ENCODE measurements around the gene TTN. TPM values are rescaled to one million over a fixed set of nuclear protein-coding genes. Genes with fewer than 3 reads are reported as not detected.

Gene TTN
- total RNA-seq, 1 donor from 2014 or later, result not detected

DNA sequence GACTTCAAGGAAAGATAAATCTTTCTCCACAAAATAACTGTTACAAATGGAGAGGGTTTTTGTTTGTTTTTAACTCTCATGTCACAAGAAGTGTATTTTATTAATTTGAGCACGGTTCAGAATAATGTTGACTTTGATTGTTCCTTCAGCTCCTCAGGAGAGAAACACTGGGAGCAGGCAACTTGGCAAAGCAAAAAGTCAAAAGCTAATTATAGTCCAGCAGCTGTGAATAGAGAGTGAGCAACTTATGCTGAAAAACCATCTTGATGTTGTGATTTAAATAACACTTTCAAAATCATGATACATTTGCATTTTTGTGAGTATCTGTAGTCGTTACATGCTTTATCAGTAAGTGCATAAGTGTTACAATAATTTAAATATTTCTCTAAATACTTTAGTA is 37.5 kb upstream of the TTN start:
- H3K27me3 Mint-ChIP-seq (ENCODE audit: low read depth), result peaks cover 21% of the 10 kb centered on the region
- H3K9me3 Mint-ChIP-seq (ENCODE audit: low read depth), result peaks cover 8% of the 10 kb centered on the region
- no peaks in the 10 kb centered on the region for H3K4me1 Mint-ChIP-seq (ENCODE audit: low read depth)
- H3K4me3 Mint-ChIP-seq (ENCODE audit: unreplicated experiment), result no peak overlapping the region
- TF ChIP-seq, protein P1, sequence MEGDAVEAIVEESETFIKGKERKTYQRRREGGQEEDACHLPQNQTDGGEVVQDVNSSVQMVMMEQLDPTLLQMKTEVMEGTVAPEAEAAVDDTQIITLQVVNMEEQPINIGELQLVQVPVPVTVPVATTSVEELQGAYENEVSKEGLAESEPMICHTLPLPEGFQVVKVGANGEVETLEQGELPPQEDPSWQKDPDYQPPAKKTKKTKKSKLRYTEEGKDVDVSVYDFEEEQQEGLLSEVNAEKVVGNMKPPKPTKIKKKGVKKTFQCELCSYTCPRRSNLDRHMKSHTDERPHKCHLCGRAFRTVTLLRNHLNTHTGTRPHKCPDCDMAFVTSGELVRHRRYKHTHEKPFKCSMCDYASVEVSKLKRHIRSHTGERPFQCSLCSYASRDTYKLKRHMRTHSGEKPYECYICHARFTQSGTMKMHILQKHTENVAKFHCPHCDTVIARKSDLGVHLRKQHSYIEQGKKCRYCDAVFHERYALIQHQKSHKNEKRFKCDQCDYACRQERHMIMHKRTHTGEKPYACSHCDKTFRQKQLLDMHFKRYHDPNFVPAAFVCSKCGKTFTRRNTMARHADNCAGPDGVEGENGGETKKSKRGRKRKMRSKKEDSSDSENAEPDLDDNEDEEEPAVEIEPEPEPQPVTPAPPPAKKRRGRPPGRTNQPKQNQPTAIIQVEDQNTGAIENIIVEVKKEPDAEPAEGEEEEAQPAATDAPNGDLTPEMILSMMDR (IDR thresholded peaks at IDR 0.05), result no peak
- no peaks in the 10 kb centered on the region for H3K36me3 Mint-ChIP-seq (ENCODE audit: low read depth)
- no peak overlapping the region for H3K27ac Mint-ChIP-seq (ENCODE audit: unreplicated experiment)
- DNase-seq (ENCODE audit: low spot score), result no peak

DNA sequence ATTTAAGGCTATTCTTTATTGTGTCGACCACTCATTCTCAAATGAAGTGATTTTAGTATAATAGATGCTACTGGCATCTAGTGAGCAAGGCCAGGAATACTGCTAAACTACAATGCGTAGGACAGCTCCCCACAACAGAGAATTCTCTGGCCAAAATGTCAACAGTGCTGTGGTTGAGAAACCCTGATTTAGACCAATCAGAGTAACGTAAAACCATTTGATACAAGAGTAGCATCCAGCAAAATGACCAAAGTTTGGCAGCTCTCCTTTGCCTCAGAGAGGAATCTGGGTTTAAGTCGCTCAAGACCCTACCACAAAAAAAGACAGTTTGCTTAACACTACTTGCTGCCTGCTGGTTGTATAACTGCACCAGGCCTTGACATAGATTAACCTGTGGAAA is 37.0 kb upstream of the TTN start:
- peaks cover 22% of the 10 kb centered on the region for H3K27me3 Mint-ChIP-seq (ENCODE audit: low read depth)
- no peaks in the 10 kb centered on the region for H3K36me3 Mint-ChIP-seq (ENCODE audit: low read depth)
- TF ChIP-seq, protein P1 (IDR thresholded peaks at IDR 0.05), result no peak
- H3K4me3 Mint-ChIP-seq (ENCODE audit: unreplicated experiment), result no peak overlapping the region
- no peak for DNase-seq (ENCODE audit: low spot score)
- peaks cover 8% of the 10 kb centered on the region for H3K9me3 Mint-ChIP-seq (ENCODE audit: low read depth)
- no peaks in the 10 kb centered on the region for H3K4me1 Mint-ChIP-seq (ENCODE audit: low read depth)
- no peak overlapping the region for H3K27ac Mint-ChIP-seq (ENCODE audit: unreplicated experiment)

DNA sequence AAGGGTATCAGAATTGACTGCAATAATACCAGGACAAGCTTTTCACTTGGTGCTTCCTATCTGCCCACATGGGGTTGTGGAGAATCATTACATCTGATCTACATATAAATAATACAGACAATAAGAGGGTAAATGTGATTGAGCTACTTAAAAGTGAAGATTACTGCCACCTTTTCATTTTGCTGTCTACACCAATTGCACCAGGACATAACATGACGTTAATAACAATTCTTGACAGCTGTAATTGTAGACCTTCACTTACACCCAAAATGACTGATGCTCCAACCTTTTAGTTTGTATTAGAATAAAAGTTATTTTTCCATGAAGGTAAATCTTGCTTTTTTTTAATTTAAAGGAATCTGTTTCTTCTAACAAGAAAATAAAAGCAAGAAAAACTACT is 36.5 kb upstream of the TTN start:
- no peak overlapping the region for H3K4me3 Mint-ChIP-seq (ENCODE audit: unreplicated experiment)
- peaks cover 22% of the 10 kb centered on the region for H3K27me3 Mint-ChIP-seq (ENCODE audit: low read depth)
- peaks cover 8% of the 10 kb centered on the region for H3K9me3 Mint-ChIP-seq (ENCODE audit: low read depth)
- no peak for DNase-seq (ENCODE audit: low spot score)
- H3K36me3 Mint-ChIP-seq (ENCODE audit: low read depth), result no peaks in the 10 kb centered on the region
- H3K4me1 Mint-ChIP-seq (ENCODE audit: low read depth), result no peaks in the 10 kb centered on the region
- TF ChIP-seq, protein P1 (IDR thresholded peaks at IDR 0.05), result no peak
- H3K27ac Mint-ChIP-seq (ENCODE audit: unreplicated experiment), result no peak overlapping the region

DNA sequence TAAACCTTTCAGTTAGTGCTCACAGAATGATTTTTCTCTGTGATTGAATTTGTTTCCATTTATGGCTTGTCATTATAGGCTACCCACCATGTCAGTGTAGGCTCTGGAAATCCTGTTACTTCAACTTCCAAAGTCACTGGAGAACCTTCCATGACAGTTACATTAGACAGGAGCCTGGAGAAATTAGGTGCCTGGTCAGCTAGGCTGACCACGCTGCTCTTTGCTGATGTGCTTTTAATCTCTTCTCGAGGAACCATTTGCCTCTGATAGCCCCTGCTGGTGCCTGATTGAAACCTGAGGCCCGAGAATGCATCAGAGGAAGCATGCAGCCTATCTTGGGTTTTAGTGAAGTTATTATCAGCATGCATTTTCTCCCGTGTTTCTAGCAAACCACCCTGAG is 29.6 kb upstream of the TTN start:
- H3K9me3 Mint-ChIP-seq (ENCODE audit: low read depth), result no peaks in the 10 kb centered on the region
- TF ChIP-seq, protein P1 (IDR thresholded peaks at IDR 0.05), result no peak
- no peak overlapping the region for H3K4me3 Mint-ChIP-seq (ENCODE audit: unreplicated experiment)
- no peaks in the 10 kb centered on the region for H3K36me3 Mint-ChIP-seq (ENCODE audit: low read depth)
- H3K4me1 Mint-ChIP-seq (ENCODE audit: low read depth), result no peaks in the 10 kb centered on the region
- no peak for DNase-seq (ENCODE audit: low spot score)
- H3K27ac Mint-ChIP-seq (ENCODE audit: unreplicated experiment), result no peak overlapping the region
- peaks cover 26% of the 10 kb centered on the region for H3K27me3 Mint-ChIP-seq (ENCODE audit: low read depth)

DNA sequence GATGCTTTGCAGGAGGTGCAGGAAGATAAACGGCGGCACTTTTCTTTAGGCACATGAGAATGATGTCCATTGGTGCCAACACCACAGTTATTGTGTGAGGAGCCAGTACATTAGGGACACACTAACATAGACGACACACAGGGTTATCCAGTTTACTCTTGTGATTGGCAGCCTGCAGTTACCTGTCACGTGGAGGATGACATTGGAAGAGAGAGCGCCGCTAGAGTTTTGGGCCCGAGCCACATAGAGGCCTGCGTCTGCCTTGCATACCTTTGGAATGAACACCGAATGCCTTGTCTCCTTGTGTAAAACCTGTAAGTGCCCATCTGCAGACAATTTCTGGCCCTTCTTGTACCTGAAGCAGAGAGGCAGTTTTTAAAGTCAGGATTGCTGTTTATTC is 26.9 kb upstream of the TTN start:
- Mint-ChIP-seq H3K9me3 (ENCODE audit: low read depth) (no peaks in the 10 kb centered on the region), H3K4me1 (ENCODE audit: low read depth) (no peaks in the 10 kb centered on the region), H3K27me3 (ENCODE audit: low read depth) (peaks cover 24% of the 10 kb centered on the region), H3K27ac (ENCODE audit: unreplicated experiment) (no peak overlapping the region), H3K36me3 (ENCODE audit: low read depth) (no peaks in the 10 kb centered on the region), H3K4me3 (ENCODE audit: unreplicated experiment) (no peak overlapping the region)
- DNase-seq (ENCODE audit: low spot score), result no peak
- TF ChIP-seq, protein P1 (IDR thresholded peaks at IDR 0.05), result no peak

Data from chondrocyte (in vitro differentiated cells).